Loucy (cell line): Measurements from ENCODE around the gene NFKBIB.
A peak's percentile ranks its signal among the peaks of the same experiment; 100 is the strongest.

Experiments used
- H2AFZ ChIP-seq: fragments of 200-600 bp; sonication (generic); 2 replicates; pipeline ENCODE4 v1.6.0; 2016; ENCODE audit warnings: antibody characterized with exemption, mild to moderate bottlenecking, low read length, moderate library complexity
- H3F3A ChIP-seq: fragments of 200-600 bp; 2 replicates; pipeline ENCODE4 v1.6.0; 2016; ENCODE audit warnings: antibody characterized with exemption, low read depth, mild to moderate bottlenecking
- H3K27me3 ChIP-seq: fragments of 200-600 bp; sonication (generic); 2 replicates; pipeline ENCODE4 v1.6.1; 2014; ENCODE audit warnings: low read length, mild to moderate bottlenecking; ENCODE audit not compliant: insufficient read depth, poor library complexity, severe bottlenecking
- H3K36me3 ChIP-seq: fragments of 200-600 bp; sonication (generic); 2 replicates; pipeline ENCODE4 v1.6.1; 2016; ENCODE audit warnings: low read length; ENCODE audit not compliant: insufficient read depth
- H3K4me1 ChIP-seq: fragments of 200-600 bp; sonication (generic); 2 replicates; pipeline ENCODE4 v1.5.1; 2014; ENCODE audit warnings: low read length, mild to moderate bottlenecking; ENCODE audit not compliant: insufficient read depth, poor library complexity, severe bottlenecking
- H3K4me2 ChIP-seq: fragments of 200-600 bp; sonication (generic); 2 replicates; pipeline ENCODE4 v1.6.0; 2014; ENCODE audit warnings: antibody characterized with exemption, low read length, low read depth, mild to moderate bottlenecking; ENCODE audit not compliant: poor library complexity, severe bottlenecking
- H3K4me3 ChIP-seq: fragments of 200-600 bp; sonication (generic); 2 replicates; pipeline ENCODE4 v1.5.1; 2014; ENCODE audit warnings: low read length, mild to moderate bottlenecking, mixed read lengths; ENCODE audit not compliant: poor library complexity, severe bottlenecking
- H3K79me2 ChIP-seq: fragments of 200-600 bp; sonication (generic); 2 replicates; pipeline ENCODE4 v1.6.1; 2014; ENCODE audit warnings: low read length; ENCODE audit not compliant: insufficient read depth
- H3K9ac ChIP-seq: fragments of 200-600 bp; sonication (generic); 2 replicates; pipeline ENCODE4 v1.6.0; 2014; ENCODE audit warnings: mild to moderate bottlenecking, low read depth, low read length, moderate library complexity; ENCODE audit not compliant: poor library complexity, severe bottlenecking
- H3K9me2 ChIP-seq: fragments of 200-600 bp; sonication (generic); replicated peaks from 2 replicates; pipeline ENCODE4 v1.6.1; 2016; ENCODE audit warnings: low read depth, low read length, mixed read lengths
- H3K9me3 ChIP-seq: fragments of 200-600 bp; sonication (generic); 2 replicates; pipeline ENCODE4 v1.6.1; 2014; ENCODE audit warnings: mild to moderate bottlenecking, antibody characterized with exemption, low read length, low read depth; ENCODE audit not compliant: insufficient read depth
- H4K20me1 ChIP-seq: fragments of 200-600 bp; sonication (generic); 2 replicates; pipeline ENCODE4 v1.6.0; 2014; ENCODE audit warnings: antibody characterized with exemption, low read length, mild to moderate bottlenecking; ENCODE audit not compliant: insufficient read depth, poor library complexity, severe bottlenecking
- EZH2phosphoT487 ChIP-seq: fragments of 200-600 bp; IDR thresholded peaks from 2 replicates; pipeline ENCODE4 v1.6.1; 2018; ENCODE audit warnings: antibody characterized with exemption, mild to moderate bottlenecking, moderate library complexity, borderline replicate concordance
- TF ChIP-seq, protein P1 (sequence below): fragments of 200-600 bp; sonication (generic); conservative IDR thresholded peaks from 2 replicates; pipeline ENCODE4 v1.5.1; 2014; ENCODE audit warnings: mild to moderate bottlenecking, antibody characterized with exemption, low read length

NFKBIB gene

DNA sequence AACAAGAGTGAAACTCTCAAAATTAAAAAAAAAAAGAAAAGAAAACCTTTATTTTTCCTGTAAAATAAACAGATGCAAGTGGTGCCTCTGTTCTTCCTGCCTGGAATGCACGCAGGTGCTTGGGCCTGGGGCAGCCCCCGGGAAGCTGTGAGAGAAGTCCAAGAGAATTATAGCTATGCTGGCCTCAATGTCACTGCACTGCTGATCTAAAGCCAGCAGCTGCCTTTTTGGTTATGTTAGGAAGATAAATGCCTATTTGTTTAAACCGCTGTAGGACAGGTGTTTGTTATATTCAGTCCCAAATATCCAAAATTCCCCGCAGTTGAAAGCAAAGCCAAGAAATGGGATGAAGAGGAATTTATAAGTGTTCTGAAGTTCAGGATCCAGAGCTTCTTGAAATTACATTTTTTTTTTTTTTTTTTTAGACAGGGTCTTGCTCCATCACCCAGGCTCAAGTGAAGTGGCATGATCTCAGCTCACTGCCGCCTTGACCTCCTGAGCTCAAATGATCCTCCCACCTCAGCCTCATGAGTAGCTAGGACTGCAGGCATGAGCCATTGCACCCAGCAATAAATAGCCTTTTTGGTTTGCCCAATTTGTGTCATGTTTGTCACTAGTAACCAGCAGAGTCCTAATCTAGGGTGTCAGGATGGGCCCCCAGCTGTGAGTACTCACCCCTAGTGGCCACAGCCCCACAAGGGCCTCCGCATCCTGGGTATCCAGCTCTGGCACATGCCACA, 23.9 kb upstream of the NFKBIB start:
- peaks cover 35% of the 10 kb centered on the region for H3K4me1 ChIP-seq

DNA sequence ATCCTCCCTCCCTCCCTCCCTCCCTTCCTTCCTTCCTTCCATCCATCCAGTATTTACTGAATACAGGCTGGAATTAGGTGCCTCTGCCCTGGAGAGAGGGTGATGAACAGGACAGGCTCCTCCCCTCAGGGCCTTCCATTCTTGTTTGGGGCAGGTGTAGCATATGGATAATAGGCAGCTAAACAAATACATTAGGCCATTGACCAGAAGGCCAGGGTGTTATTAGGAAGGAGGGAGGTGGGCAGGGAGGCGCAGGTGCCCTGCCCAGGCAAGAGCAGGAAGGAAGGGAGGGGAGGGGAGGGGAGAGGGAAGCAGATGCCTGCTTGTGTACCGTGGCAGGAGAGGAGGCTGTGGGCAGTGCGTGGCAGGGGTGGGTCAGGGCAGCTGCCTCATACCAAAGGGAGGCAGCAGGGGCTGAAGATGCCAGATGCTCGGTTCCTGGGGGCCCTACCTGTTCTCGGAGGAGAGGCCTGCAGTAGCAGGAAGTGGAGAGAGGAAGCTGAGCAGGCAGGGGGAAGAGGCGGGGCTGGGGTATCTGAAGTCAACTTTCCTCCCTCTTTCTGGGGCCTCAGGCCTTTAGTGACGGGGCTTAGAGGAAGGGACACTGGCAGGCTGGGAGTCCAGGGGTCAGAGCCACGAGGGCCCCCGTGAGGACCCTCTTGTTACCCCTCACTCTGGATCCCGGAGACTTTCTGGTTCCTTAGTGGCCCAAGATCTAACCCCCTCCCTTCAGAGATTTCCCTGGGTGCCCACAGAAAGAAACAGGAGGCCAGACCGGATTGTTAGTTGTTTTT, 21.8 kb upstream of the NFKBIB start, which contains the start of gene RINL:
Gene RINL, minus strand, starts transcription at position 495 of the 794 bp plus-strand sequence. CDS start 1,533 bp downstream, outside the sequence.
- H3K4me3 ChIP-seq: peak within 1 kb of the TSS; percentile 72
- H3K79me2 ChIP-seq: no peaks in the 10 kb centered on the region
- no peaks in the 10 kb centered on the region for H3K36me3 ChIP-seq
- no peaks in the 10 kb centered on the region for H3K9me2 ChIP-seq
- no peaks in the 10 kb centered on the region for H3K9me3 ChIP-seq
- peak within 1 kb of the TSS; percentile 18; the same call in 1 of the 2 replicates for H2AFZ ChIP-seq
- H3K27me3 ChIP-seq: no peaks in the 10 kb centered on the region
- no peaks in the 10 kb centered on the region for H4K20me1 ChIP-seq
- H3K9ac ChIP-seq: peak within 1 kb of the TSS; percentile 94
- H3F3A ChIP-seq: peaks cover 24% of the 10 kb centered on the region
- peaks cover 35% of the 10 kb centered on the region for H3K4me1 ChIP-seq
- H3K4me2 ChIP-seq: peak within 1 kb of the TSS; percentile 94
- TF ChIP-seq, protein P1, sequence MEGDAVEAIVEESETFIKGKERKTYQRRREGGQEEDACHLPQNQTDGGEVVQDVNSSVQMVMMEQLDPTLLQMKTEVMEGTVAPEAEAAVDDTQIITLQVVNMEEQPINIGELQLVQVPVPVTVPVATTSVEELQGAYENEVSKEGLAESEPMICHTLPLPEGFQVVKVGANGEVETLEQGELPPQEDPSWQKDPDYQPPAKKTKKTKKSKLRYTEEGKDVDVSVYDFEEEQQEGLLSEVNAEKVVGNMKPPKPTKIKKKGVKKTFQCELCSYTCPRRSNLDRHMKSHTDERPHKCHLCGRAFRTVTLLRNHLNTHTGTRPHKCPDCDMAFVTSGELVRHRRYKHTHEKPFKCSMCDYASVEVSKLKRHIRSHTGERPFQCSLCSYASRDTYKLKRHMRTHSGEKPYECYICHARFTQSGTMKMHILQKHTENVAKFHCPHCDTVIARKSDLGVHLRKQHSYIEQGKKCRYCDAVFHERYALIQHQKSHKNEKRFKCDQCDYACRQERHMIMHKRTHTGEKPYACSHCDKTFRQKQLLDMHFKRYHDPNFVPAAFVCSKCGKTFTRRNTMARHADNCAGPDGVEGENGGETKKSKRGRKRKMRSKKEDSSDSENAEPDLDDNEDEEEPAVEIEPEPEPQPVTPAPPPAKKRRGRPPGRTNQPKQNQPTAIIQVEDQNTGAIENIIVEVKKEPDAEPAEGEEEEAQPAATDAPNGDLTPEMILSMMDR: no peak
- TF ChIP-seq EZH2phosphoT487: no peak

More for the DNA sequence above, 23.9 kb upstream of the NFKBIB start:
- Histone ChIP-seq H3K4me2 (no peak overlapping the region), H3K9me2 (no peaks in the 10 kb centered on the region), H3K36me3 (no peaks in the 10 kb centered on the region), H4K20me1 (no peaks in the 10 kb centered on the region), H3F3A (peaks cover 24% of the 10 kb centered on the region), H3K4me3 (no peak overlapping the region), H3K9me3 (no peaks in the 10 kb centered on the region), H3K79me2 (no peaks in the 10 kb centered on the region), H2AFZ (no peak overlapping the region), H3K9ac (no peak overlapping the region), H3K27me3 (no peaks in the 10 kb centered on the region)
- TF ChIP-seq, protein P1: peak; percentile 26
- TF ChIP-seq EZH2phosphoT487: no peak

DNA sequence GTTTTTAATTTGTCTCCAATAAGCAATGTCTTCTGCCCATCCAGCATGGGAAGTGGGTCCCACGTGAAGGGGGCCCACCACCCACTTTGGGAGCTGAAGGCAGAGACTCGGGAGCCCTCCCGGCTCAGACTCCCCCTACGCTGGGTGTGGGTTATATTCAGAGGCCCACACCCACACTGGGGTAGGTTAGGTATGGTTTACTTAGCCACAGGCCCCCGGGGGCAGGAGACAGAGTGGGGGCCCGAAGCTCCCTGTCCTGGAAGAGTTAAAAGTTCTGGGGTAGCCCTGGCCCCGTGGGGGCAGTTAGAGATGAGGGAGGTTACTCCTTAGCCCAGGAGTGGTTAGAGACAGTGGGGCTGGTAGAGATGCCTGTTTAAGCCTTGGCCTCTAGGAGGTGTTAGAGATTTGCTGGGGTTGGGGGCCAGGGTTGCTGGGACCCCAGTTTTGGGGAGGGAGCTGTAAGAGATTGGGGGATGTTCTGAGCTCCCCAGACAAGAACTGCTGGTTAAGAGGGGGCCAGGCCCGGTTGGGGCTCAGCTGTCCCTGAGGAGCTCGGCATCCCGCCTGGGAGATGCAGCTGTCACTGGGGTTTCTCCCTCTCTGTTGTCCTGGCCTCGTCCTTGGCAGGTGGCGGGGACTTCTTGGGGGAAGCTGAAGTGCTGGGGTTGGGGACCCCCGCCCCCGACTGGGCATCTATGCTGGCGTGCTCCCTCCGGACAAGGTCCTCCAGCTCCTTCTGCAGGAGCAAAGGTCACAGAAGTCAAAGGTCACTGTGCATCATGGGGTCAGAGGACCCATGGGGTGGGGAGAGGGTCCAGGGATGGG, 21.0 kb upstream of the NFKBIB start:
- peaks cover 24% of the 10 kb centered on the region for H3F3A ChIP-seq
- no peaks in the 10 kb centered on the region for H3K36me3 ChIP-seq
- H3K4me1 ChIP-seq: peaks cover 35% of the 10 kb centered on the region
- H3K4me2 ChIP-seq: peak overlapping the region; percentile 94
- H3K9me2 ChIP-seq: no peaks in the 10 kb centered on the region
- no peaks in the 10 kb centered on the region for H4K20me1 ChIP-seq
- no peak for TF ChIP-seq EZH2phosphoT487
- TF ChIP-seq, protein P1: peak; percentile 40
- H3K9me3 ChIP-seq: no peaks in the 10 kb centered on the region
- H3K9ac ChIP-seq: peak overlapping the region; percentile 94
- H2AFZ ChIP-seq: peak overlapping the region; percentile 18; the same call in 1 of the 2 replicates
- H3K27me3 ChIP-seq: no peaks in the 10 kb centered on the region
- peak overlapping the region; percentile 72 for H3K4me3 ChIP-seq
- H3K79me2 ChIP-seq: no peaks in the 10 kb centered on the region
